NOMO-1 (cell line): ENCODE data around the gene LRP5.
A peak's percentile ranks its signal among the peaks of the same experiment; 100 is the strongest.

Experiments
- DNase-seq, 2 experiments: peaks; one replicate each; lab custom pipeline; 2025; ENCODE audit not compliant: unreplicated experiment in 2 of 2; lab: John Stamatoyannopoulos, UW

Gene LRP5

GRCh38 chr11:68488623-68489022 is 176.2 kb downstream of the LRP5 start:
- DNase-seq = no peak

- peak in 1 of 2 experiments; percentile 41 for DNase-seq
Measured at GRCh38 chr11:68495220-68495729, 182.9 kb downstream of the LRP5 start.

GRCh38 chr11:68495872-68496271 is 183.5 kb downstream of the LRP5 start:
- no peak for DNase-seq

- DNase-seq = no peak
Measured at GRCh38 chr11:68497761-68498160, 185.4 kb downstream of the LRP5 start.

GRCh38 chr11:68498321-68498720 is 185.9 kb downstream of the LRP5 start:
- peak in 1 of 2 experiments; percentile 33 for DNase-seq
